Gastroesophageal sphincter (tissue), 3 donors: ENCODE measurements around the gene HPRT1.

ENCODE experiments used
- CTCF ChIP-seq, 4 experiments: fragments of 200-600 bp in 2 of 4; fragments of 450-650 bp in 2 of 4; sonication (generic) in 1 of 4; IDR thresholded peaks; one replicate each; pipeline ENCODE4 v1.5.1; 2017 to 2019; ENCODE audit warnings: antibody characterized with exemption in 4 of 4, mild to moderate bottlenecking in 2 of 4, moderate library complexity in 2 of 4
- POLR2A ChIP-seq, 2 donors: fragments of 450-650 bp; IDR thresholded peaks; one replicate each; pipeline ENCODE4 v1.6.1; 2017; ENCODE audit warnings: antibody characterized with exemption in 2 of 2, mild to moderate bottlenecking in 2 of 2, moderate library complexity in 1 of 2
- POLR2AphosphoS5 ChIP-seq: sonication (generic); formaldehyde crosslinking; IDR thresholded peaks from one replicate; pipeline ENCODE4 v1.6.1; 2017; ENCODE audit warnings: antibody characterized with exemption

- TF ChIP-seq CTCF (IDR thresholded peaks at IDR 0.05) (no peak), POLR2A (IDR thresholded peaks at IDR 0.05) (no peak), POLR2AphosphoS5 (no peak)
Observed at GRCh38 chrX:134513091-134513490, 53.1 kb downstream of the HPRT1 start.
